NB4 (cell line): ENCODE results near the gene PPFIA2.

Source experiments
- DNase-seq: peaks from one replicate; pipeline ENCODE4 v3.0.0; 2010; ENCODE audit warnings: low read depth
- H3K4me3 ChIP-seq: one replicate; pipeline ENCODE4 v1.5.1; 2011; ENCODE audit warnings: mild to moderate bottlenecking, low read depth, low read length, moderate library complexity
- CTCF ChIP-seq: IDR thresholded peaks from one replicate; pipeline ENCODE4 v1.5.1; 2012; ENCODE audit warnings: low read depth, low read length
- MYC ChIP-seq: IDR thresholded peaks from 2 replicates; pipeline ENCODE4 v1.6.1; 2011; ENCODE audit warnings: low read depth, low read length
- POLR2A ChIP-seq: IDR thresholded peaks from 2 replicates; pipeline ENCODE4 v1.6.1; 2011; ENCODE audit warnings: mild to moderate bottlenecking; ENCODE audit not compliant: insufficient read length; ENCODE audit errors: extremely low read depth
- TF ChIP-seq, protein P1 (sequence below): IDR thresholded peaks from 2 replicates; pipeline ENCODE4 v1.6.1; 2011; ENCODE audit warnings: low read depth, low read length

The PPFIA2 gene

DNA sequence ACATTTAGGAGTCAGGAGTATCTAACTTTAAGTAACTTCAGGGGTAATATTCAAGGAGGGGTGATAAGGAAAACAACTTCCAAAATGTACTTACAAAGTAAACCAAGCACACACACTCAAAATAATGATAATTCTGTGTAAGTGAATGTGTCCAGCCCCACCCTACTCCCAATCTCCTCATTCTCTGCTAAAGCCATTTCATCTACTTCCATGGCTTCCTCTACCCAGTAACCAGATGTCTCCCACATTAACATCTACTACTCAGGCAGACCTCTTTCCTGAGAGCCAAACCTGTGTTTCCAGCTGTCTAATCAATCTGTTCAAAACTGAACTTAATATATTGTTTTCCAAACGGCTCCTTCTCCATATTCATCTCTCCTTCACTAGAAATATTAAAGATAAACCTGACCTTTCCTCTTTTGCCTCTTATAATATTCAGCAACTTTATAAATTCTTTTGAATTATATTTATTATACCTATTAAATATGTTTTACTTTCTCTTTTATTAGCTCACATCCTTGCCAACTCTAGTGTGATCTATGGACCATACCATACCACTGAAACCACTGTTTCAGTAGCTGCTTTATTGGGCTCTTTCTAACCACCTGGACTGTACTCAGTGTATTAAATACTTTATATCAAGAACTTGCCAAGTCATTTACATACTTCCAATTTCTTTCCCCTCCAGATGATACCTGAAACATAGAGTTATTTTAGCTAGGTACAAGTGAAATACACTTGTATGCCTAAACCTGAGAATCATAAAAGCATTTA, 170.7 kb downstream of the PPFIA2 start:
- no peak overlapping the region for H3K4me3 ChIP-seq
- no peak for DNase-seq
- TF ChIP-seq CTCF (no peak), MYC (no peak), POLR2A (no peak)

GRCh38 chr12:81585787-81586186, 173.4 kb downstream of the PPFIA2 start:
- H3K4me3 ChIP-seq: no peak overlapping the region
- DNase-seq: no peak
- TF ChIP-seq MYC (no peak), CTCF (no peak), POLR2A (no peak)
- TF ChIP-seq, protein P1, sequence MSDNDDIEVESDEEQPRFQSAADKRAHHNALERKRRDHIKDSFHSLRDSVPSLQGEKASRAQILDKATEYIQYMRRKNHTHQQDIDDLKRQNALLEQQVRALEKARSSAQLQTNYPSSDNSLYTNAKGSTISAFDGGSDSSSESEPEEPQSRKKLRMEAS: no peak

DNA sequence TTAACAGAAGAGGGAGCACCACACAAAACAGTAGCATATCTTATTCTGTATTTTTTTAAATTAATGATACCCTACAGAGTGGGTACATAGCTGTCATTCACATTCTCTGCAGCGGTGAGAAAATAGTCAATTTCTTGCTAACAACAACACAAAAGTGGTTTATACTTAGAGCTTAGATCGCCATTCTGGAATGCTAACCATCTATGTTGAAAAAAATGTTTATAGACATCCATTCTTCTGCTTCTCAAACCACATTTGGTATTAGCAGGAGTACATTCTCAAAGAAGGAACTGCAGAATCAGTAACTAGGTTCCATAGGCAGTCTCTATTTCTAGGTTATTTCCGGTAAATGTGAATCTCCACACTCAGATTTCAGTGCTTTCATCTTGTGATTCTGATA, 185.9 kb downstream of the PPFIA2 start:
- DNase-seq: no peak
- no peak for TF ChIP-seq CTCF
- no peak for TF ChIP-seq POLR2A
- TF ChIP-seq, protein P1: no peak
- TF ChIP-seq MYC: no peak
- H3K4me3 ChIP-seq: no peak overlapping the region

DNA sequence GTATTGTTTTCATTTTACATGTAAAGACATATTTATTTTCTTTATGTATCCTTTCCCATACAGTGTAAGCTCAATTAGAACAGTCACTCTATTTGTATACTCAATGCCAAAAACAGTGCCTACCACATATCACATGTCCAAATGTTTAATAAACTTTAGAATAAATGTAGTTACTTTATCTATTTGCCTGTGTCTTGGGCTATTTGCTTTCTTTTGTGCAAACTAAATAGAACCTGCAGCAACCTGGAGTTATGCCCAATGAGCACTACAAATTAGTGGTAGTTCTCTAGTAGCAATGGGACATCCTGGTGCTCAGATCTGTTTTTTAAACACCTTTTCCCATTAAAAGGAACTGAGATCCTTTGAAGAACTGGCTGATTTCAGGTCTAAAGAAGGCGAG, 186.7 kb downstream of the PPFIA2 start:
- no peak for DNase-seq
- H3K4me3 ChIP-seq: no peak overlapping the region
- TF ChIP-seq, protein P1: no peak
- TF ChIP-seq CTCF (no peak), POLR2A (no peak), MYC (no peak)

- no peak overlapping the region for H3K4me3 ChIP-seq
- no peak for DNase-seq
- TF ChIP-seq POLR2A (no peak), CTCF (no peak), MYC (no peak)
- TF ChIP-seq, protein P1: no peak
Observed at GRCh38 chr12:81570234-81570633, 188.9 kb downstream of the PPFIA2 start.

- no peak for TF ChIP-seq MYC
- TF ChIP-seq POLR2A: no peak
- no peak for TF ChIP-seq CTCF
- TF ChIP-seq, protein P1: no peak
- no peak for DNase-seq
- no peak overlapping the region for H3K4me3 ChIP-seq
Observed at GRCh38 chr12:81564237-81564636, 194.9 kb downstream of the PPFIA2 start.
